Measurements from ENCODE around the gene WWTR1. TPM values are rescaled to one million over a fixed set of nuclear protein-coding genes. Genes with fewer than 3 reads are reported as not detected.
A peak's percentile ranks its signal among the peaks of the same experiment; 100 is the strongest.

The WWTR1 gene
- total RNA-seq, 2 experiments from 2014 or later = 0.22 to 0.30 TPM

- Mint-ChIP-seq H3K27me3 (peaks cover 72% of the 10 kb centered on the region), H3K4me1 (ENCODE audit: low read depth) (peaks cover 11% of the 10 kb centered on the region), H3K4me3 (peak overlapping the region; percentile 42), H3K9me3 (no peaks in the 10 kb centered on the region), H3K36me3 (ENCODE audit: low read depth) (no peaks in the 10 kb centered on the region), H3K27ac (no peak overlapping the region)
- intact Hi-C loops (cut with DNase I, micrococcal nuclease) = no loop called here
- ATAC-seq (ENCODE audit: poor library complexity) = no peak
- POLR2A ChIA-PET = no interaction called here
- no peak for TF ChIP-seq CTCF (IDR thresholded peaks at IDR 0.05)
- Histone ChIP-seq H3K4me3 (ENCODE audit: low read length) (no peak overlapping the region), H3K27me3 (ENCODE audit: control insufficient read depth in 1 of 2, insufficient read depth in 2 of 2, low read length in 2 of 2) (peaks cover 25 to 48% of the 10 kb centered on the region in 2 experiments), H3K27ac (ENCODE audit: low read depth in 1 of 2, low read length in 2 of 2) (no peak overlapping the region), H3K4me1 (ENCODE audit: insufficient read depth, low read length) (peaks cover 21% of the 10 kb centered on the region), H3K9me3 (ENCODE audit: control insufficient read depth in 1 of 2, insufficient read depth in 1 of 2, low read length in 2 of 2) (peaks cover 0 to 3% of the 10 kb centered on the region in 2 experiments), H3K36me3 (ENCODE audit: insufficient read depth, low read length) (no peaks in the 10 kb centered on the region)
- DNase-seq = no peak
- CTCF ChIA-PET = no interaction called here
These were observed 1.8 kb downstream of the WWTR1 start for GRCh38 chr3:149655826-149656574.

GRCh38 chr3:149654188-149654601 is 3.6 kb downstream of the WWTR1 start:
- intact Hi-C loops (cut with DNase I, micrococcal nuclease) = no loop called here
- POLR2A ChIA-PET = no interaction called here
- H3K4me3 Mint-ChIP-seq = no peak overlapping the region

GRCh38 chr3:149653564-149653963 is 4.3 kb downstream of the WWTR1 start:
- H3K4me3 ChIP-seq (ENCODE audit: low read length) = no peak overlapping the region
- Mint-ChIP-seq H3K27ac (no peak overlapping the region), H3K9me3 (no peaks in the 10 kb centered on the region), H3K36me3 (ENCODE audit: low read depth) (no peaks in the 10 kb centered on the region), H3K4me3 (no peak overlapping the region), H3K27me3 (peaks cover 61% of the 10 kb centered on the region), H3K4me1 (ENCODE audit: low read depth) (peaks cover 8% of the 10 kb centered on the region)
- peaks cover 18 to 27% of the 10 kb centered on the region in 2 experiments for H3K27me3 ChIP-seq (ENCODE audit: control insufficient read depth in 1 of 2, insufficient read depth in 2 of 2, low read length in 2 of 2)
- no peak for DNase-seq
- no peak overlapping the region for H3K27ac ChIP-seq (ENCODE audit: low read depth in 1 of 2, low read length in 2 of 2)
- peaks cover 16% of the 10 kb centered on the region for H3K4me1 ChIP-seq (ENCODE audit: insufficient read depth, low read length)
- intact Hi-C loops (cut with DNase I, micrococcal nuclease) = no loop called here
- no peak for TF ChIP-seq CTCF (IDR thresholded peaks at IDR 0.05)
- ATAC-seq (ENCODE audit: poor library complexity) = no peak
- POLR2A ChIA-PET = no interaction called here
- peaks cover 0 to 3% of the 10 kb centered on the region in 2 experiments for H3K9me3 ChIP-seq (ENCODE audit: control insufficient read depth in 1 of 2, insufficient read depth in 1 of 2, low read length in 2 of 2)
- H3K36me3 ChIP-seq (ENCODE audit: insufficient read depth, low read length) = no peaks in the 10 kb centered on the region
- CTCF ChIA-PET = no interaction called here

More at GRCh38 chr3:149654188-149654601, 3.6 kb downstream of the WWTR1 start:
- CTCF ChIA-PET = no interaction called here
- H3K27me3 ChIP-seq (ENCODE audit: control insufficient read depth in 1 of 2, insufficient read depth in 2 of 2, low read length in 2 of 2) = peaks cover 22 to 32% of the 10 kb centered on the region in 2 experiments
- peaks cover 11% of the 10 kb centered on the region for H3K4me1 Mint-ChIP-seq (ENCODE audit: low read depth)
- peaks cover 65% of the 10 kb centered on the region for H3K27me3 Mint-ChIP-seq
- H3K4me1 ChIP-seq (ENCODE audit: insufficient read depth, low read length) = peaks cover 21% of the 10 kb centered on the region
- H3K9me3 Mint-ChIP-seq = no peaks in the 10 kb centered on the region
- H3K36me3 ChIP-seq (ENCODE audit: insufficient read depth, low read length) = no peaks in the 10 kb centered on the region
- no peak overlapping the region for H3K4me3 ChIP-seq (ENCODE audit: low read length)
- TF ChIP-seq CTCF (IDR thresholded peaks at IDR 0.05) = no peak
- H3K9me3 ChIP-seq (ENCODE audit: control insufficient read depth in 1 of 2, insufficient read depth in 1 of 2, low read length in 2 of 2) = peaks cover 0 to 3% of the 10 kb centered on the region in 2 experiments
- no peaks in the 10 kb centered on the region for H3K36me3 Mint-ChIP-seq (ENCODE audit: low read depth)
- ATAC-seq (ENCODE audit: poor library complexity) = no peak
- no peak for DNase-seq
- no peak overlapping the region for H3K27ac ChIP-seq (ENCODE audit: low read depth in 1 of 2, low read length in 2 of 2)
- no peak overlapping the region for H3K27ac Mint-ChIP-seq

All from CD4-positive, alpha-beta T cell (primary cell).